ENCODE measurements around the gene MAP3K9.
A peak's percentile ranks its signal among the peaks of the same experiment; 100 is the strongest.

MAP3K9 gene

DNA sequence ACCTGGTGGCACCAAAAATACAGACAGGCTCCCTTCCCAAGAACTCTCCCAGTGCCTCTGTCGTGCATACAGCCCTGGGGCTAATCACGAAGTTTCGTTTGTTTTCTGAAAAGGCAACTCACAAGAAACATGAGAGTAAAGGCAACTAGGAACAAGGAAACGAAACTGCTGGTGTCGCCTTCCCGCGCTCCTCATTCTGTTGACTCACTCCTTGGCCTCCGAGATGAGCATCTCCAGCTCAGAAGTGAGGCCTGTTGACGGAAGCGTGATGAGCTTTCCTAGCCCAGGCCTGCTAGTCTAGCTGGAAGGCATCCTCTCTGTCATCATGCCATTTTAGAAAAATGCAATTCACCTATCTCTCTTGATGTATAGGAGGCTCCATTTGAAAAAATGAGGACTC is 117.1 kb downstream of the MAP3K9 start:
- TF ChIP-seq, protein P1, sequence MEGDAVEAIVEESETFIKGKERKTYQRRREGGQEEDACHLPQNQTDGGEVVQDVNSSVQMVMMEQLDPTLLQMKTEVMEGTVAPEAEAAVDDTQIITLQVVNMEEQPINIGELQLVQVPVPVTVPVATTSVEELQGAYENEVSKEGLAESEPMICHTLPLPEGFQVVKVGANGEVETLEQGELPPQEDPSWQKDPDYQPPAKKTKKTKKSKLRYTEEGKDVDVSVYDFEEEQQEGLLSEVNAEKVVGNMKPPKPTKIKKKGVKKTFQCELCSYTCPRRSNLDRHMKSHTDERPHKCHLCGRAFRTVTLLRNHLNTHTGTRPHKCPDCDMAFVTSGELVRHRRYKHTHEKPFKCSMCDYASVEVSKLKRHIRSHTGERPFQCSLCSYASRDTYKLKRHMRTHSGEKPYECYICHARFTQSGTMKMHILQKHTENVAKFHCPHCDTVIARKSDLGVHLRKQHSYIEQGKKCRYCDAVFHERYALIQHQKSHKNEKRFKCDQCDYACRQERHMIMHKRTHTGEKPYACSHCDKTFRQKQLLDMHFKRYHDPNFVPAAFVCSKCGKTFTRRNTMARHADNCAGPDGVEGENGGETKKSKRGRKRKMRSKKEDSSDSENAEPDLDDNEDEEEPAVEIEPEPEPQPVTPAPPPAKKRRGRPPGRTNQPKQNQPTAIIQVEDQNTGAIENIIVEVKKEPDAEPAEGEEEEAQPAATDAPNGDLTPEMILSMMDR (IDR thresholded peaks at IDR 0.05; ENCODE audit: low read depth, low read length), result no peak
- no peak overlapping the region for H3K4me3 ChIP-seq (ENCODE audit: low read depth, low read length)
- in situ Hi-C loops (cut with HindIII; ENCODE audit: low sequenced_read_pairs), result no loop called here
- no peak for DNase-seq (ENCODE audit: low read depth, low spot score)

DNA sequence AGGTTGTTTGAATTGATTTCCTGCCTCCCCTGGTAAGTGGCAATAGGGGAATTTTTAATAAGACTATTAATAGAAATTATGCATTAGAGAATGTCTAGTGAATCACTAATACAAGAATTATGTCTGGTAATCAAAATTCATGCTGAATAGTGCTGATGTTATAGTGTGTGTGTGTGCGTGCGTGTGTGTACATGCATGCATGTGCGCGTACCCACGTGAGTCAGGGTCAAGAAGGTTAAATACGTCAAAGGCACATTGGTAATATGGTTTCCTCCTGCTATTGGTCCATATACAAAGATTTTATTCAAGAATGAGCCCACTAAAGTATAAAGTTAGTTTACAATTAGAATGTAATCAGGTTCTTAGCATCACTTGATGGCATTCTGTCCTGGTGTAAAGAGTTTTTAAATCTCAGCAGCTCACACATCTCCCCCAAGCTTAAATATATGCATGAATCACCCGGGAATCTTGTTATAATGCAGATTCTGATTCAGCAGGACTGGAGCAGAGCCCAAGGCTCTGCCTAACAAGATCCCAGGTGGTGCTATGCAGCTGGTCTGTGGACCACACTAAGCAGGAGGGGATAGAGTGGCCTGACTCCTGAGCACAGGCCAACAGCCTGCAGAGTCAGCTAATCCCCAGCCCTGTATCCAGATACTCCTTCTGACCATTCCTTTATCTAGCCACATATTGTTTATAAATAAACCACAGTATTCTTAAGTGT is 123.7 kb downstream of the MAP3K9 start:
- in situ Hi-C loops (cut with HindIII; ENCODE audit: low sequenced_read_pairs), result no loop called here
- DNase-seq (ENCODE audit: low read depth, low spot score), result peak; percentile 26
- H3K4me3 ChIP-seq (ENCODE audit: low read depth, low read length), result no peak overlapping the region
- TF ChIP-seq, protein P1 (IDR thresholded peaks at IDR 0.05; ENCODE audit: low read depth, low read length), result no peak

DNA sequence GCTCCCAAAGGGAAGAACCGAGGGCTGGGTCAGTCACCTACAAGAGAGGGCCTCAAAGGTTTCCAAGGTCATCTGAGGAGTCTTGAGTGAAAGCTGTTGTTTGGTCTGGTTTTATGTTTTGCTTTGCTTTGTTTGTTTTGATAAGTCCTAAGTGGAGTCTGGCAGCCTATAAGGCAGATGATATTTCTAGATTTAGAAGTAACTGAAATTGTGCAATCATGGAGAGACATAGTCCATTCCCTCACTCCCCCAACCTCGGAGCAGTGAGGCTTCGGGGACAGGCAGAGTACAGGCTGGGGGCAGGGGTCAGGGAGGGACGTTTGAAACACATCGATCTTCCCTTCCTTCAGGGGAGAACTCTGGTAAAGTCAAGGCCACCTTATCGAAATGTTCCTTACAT is 125.3 kb downstream of the MAP3K9 start:
- no peak overlapping the region for H3K4me3 ChIP-seq (ENCODE audit: low read depth, low read length)
- no peak for DNase-seq (ENCODE audit: low read depth, low spot score)
- TF ChIP-seq, protein P1 (IDR thresholded peaks at IDR 0.05; ENCODE audit: low read depth, low read length), result no peak
- in situ Hi-C loops (cut with HindIII; ENCODE audit: low sequenced_read_pairs), result no loop called here

DNA sequence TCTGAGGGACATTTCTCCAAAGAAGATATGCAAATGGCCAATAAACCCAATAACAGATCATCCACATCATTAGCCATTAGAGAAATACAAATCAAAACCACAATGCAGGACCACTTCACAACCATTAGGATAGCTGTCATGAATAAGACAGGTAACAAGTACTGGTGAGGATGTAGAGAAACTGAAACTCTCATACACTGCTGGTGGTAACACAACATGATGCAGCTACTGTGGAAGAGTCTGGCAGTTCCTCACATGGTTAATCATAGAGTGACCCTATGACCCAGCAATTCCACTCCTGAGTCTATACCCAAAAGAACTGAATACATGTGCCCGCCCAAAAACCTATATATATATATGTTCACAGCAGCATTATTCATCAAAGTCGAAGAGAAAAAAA is 128.6 kb downstream of the MAP3K9 start:
- TF ChIP-seq, protein P1 (IDR thresholded peaks at IDR 0.05; ENCODE audit: low read depth, low read length), result no peak
- H3K4me3 ChIP-seq (ENCODE audit: low read depth, low read length), result no peak overlapping the region
- in situ Hi-C loops (cut with HindIII; ENCODE audit: low sequenced_read_pairs), result no loop called here
- DNase-seq (ENCODE audit: low read depth, low spot score), result no peak

DNA sequence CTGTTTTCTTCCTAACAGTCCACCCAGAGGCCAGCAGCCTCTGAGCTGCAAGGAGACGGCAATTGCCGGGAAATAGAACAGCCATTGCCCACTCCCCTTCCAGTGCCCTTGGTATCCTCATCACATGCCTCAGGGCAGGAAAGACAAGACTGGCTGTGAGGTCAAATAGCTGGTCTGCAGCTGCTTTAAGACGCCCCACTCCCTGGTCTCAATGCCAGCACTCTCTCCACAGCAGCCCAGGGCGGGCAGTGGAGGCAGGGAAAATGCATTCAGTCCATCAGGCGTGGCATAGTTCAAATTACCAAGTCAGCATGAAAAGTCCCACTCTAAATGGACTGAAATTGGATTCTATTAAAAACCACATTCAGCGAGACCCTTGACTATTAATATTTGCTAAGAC is 132.0 kb downstream of the MAP3K9 start:
- in situ Hi-C loops (cut with HindIII; ENCODE audit: low sequenced_read_pairs), result no loop called here
- H3K4me3 ChIP-seq (ENCODE audit: low read depth, low read length), result no peak overlapping the region
- DNase-seq (ENCODE audit: low read depth, low spot score), result no peak
- TF ChIP-seq, protein P1 (IDR thresholded peaks at IDR 0.05; ENCODE audit: low read depth, low read length), result no peak

All from astrocyte of the spinal cord (primary cell).